BLaER1 treated with 17β-estradiol and CSF1 and Interleukin-3, amounts not matched to agents 10 nM and 100 nM (cell line): Measurements from ENCODE around the gene POLR2M.

ENCODE experiments used
- H3K27ac ChIP-seq, 11 experiments: shearing (Covaris generic); formaldehyde crosslinking; 2 replicates each; pipeline ENCODE4 v1.8.1; 2022
- H3K27me3 ChIP-seq, 11 experiments: shearing (Covaris generic); formaldehyde crosslinking; 2 replicates each; pipeline ENCODE4 v1.8.1; 2022
- H3K36me3 ChIP-seq, 11 experiments: shearing (Covaris generic); formaldehyde crosslinking; 2 replicates each; pipeline ENCODE4 v1.8.1; 2022
- H3K4me1 ChIP-seq, 10 experiments: shearing (Covaris generic); formaldehyde crosslinking; 2 replicates each; pipeline ENCODE4 v1.8.1; 2022
- H3K4me2 ChIP-seq, 11 experiments: shearing (Covaris generic); formaldehyde crosslinking; 2 replicates each; pipeline ENCODE4 v1.8.1; 2022
- H3K4me3 ChIP-seq, 10 experiments: shearing (Covaris generic); formaldehyde crosslinking; 2 replicates each; pipeline ENCODE4 v1.8.1; 2022
- H3K9ac ChIP-seq, 11 experiments: shearing (Covaris generic); formaldehyde crosslinking; 2 replicates each; pipeline ENCODE4 v1.8.1; 2022
- H3K9me3 ChIP-seq, 11 experiments: shearing (Covaris generic); formaldehyde crosslinking; replicated peaks in 1 of 11; 2 replicates each; pipeline ENCODE4 v1.8.1; 2022
- H4K20me1 ChIP-seq, 11 experiments: shearing (Covaris generic); formaldehyde crosslinking; 2 replicates each; pipeline ENCODE4 v1.8.1; 2022
- Cebpa-rat ChIP-seq, 11 experiments: shearing (Covaris generic); IDR thresholded peaks; 2 replicates each; pipeline ENCODE4 v1.8.1; 2022

POLR2M gene

GRCh38 chr15:57763176-57763964 lies 56.9 kb downstream of the POLR2M start:
- Histone ChIP-seq H3K36me3 (no peaks in the 10 kb centered on the region), H4K20me1 (peaks cover 0 to 5% (median 0%) of the 10 kb centered on the region in 11 experiments; a peak in 1 of 22 replicates)

More at GRCh38 chr15:57763176-57763964, 56.9 kb downstream of the POLR2M start:
- H3K4me1 ChIP-seq = peaks cover 7 to 10% (median 9%) of the 10 kb centered on the region in 10 experiments
- H3K9ac ChIP-seq = no peak overlapping the region
- H3K9me3 ChIP-seq = no peaks in the 10 kb centered on the region
- peaks cover 0 to 36% (median 20%) of the 10 kb centered on the region in 11 experiments; a peak in 18 of 22 replicates for H3K27me3 ChIP-seq
- H3K4me3 ChIP-seq = no peak overlapping the region
- no peak overlapping the region for H3K4me2 ChIP-seq
- H3K27ac ChIP-seq = no peak overlapping the region
- no peak for TF ChIP-seq Cebpa-rat (IDR thresholded peaks at IDR 0.05)
